HEK293 (cell line): ENCODE results near the gene CFAP410.

Experiments used
- ATF2 ChIP-seq: fragments of 450-650 bp; formaldehyde crosslinking; IDR thresholded peaks from 2 replicates; pipeline ENCODE4 v1.5.1; 2016; ENCODE audit warnings: missing biosample characterization, missing genetic modification characterization, low read depth
- EGR2 ChIP-seq: fragments of 450-650 bp; formaldehyde crosslinking; IDR thresholded peaks from 2 replicates; pipeline ENCODE4 v1.5.1; 2016; ENCODE audit warnings: low read depth, missing biosample characterization, missing genetic modification characterization
- HOXA7 ChIP-seq: sonication (generic); formaldehyde crosslinking; IDR thresholded peaks from 2 replicates; pipeline ENCODE4 v1.8.1; 2022; ENCODE audit warnings: missing genetic modification reagents, borderline replicate concordance
- HOXC10 ChIP-seq: sonication (generic); formaldehyde crosslinking; IDR thresholded peaks from 2 replicates; pipeline ENCODE4 v1.8.1; 2023; ENCODE audit warnings: mild to moderate bottlenecking, missing genetic modification reagents
- INSM2 ChIP-seq: fragments of 450-650 bp; formaldehyde crosslinking; IDR thresholded peaks from 2 replicates; pipeline ENCODE4 v1.5.1; 2016; ENCODE audit warnings: missing biosample characterization, missing genetic modification characterization
- KLF10 ChIP-seq: fragments of 450-650 bp; IDR thresholded peaks from 2 replicates; pipeline ENCODE4 v1.5.1; 2018; ENCODE audit warnings: missing biosample characterization, mild to moderate bottlenecking, missing genetic modification characterization
- KLF16 ChIP-seq: fragments of 450-650 bp; formaldehyde crosslinking; IDR thresholded peaks from 2 replicates; pipeline ENCODE4 v1.5.1; 2017; ENCODE audit warnings: missing biosample characterization, missing genetic modification characterization
- KLF9 ChIP-seq: fragments of 450-650 bp; formaldehyde crosslinking; IDR thresholded peaks from 2 replicates; pipeline ENCODE4 v1.5.1; 2016; ENCODE audit warnings: missing biosample characterization, missing genetic modification characterization, low read depth
- MZF1 ChIP-seq: fragments of 450-650 bp; formaldehyde crosslinking; IDR thresholded peaks from 2 replicates; pipeline ENCODE4 v1.5.1; 2017; ENCODE audit warnings: missing biosample characterization, missing genetic modification characterization, borderline replicate concordance
- PRDM2 ChIP-seq: fragments of 450-650 bp; formaldehyde crosslinking; IDR thresholded peaks from 2 replicates; pipeline ENCODE4 v1.5.1; 2016; ENCODE audit warnings: missing biosample characterization, missing genetic modification characterization, borderline replicate concordance
- REPIN1 ChIP-seq: fragments of 450-650 bp; formaldehyde crosslinking; IDR thresholded peaks from 2 replicates; pipeline ENCODE4 v1.5.1; 2017; ENCODE audit warnings: missing biosample characterization, missing genetic modification characterization, low read depth
- SCRT2 ChIP-seq: fragments of 450-650 bp; formaldehyde crosslinking; IDR thresholded peaks from 2 replicates; pipeline ENCODE4 v1.5.1; 2016; ENCODE audit warnings: missing biosample characterization, missing genetic modification characterization
- ZBTB10 ChIP-seq: fragments of 450-650 bp; formaldehyde crosslinking; IDR thresholded peaks from 2 replicates; pipeline ENCODE4 v1.5.1; 2016; ENCODE audit warnings: missing biosample characterization, missing genetic modification characterization
- ZNF169 ChIP-seq: fragments of 450-650 bp; formaldehyde crosslinking; IDR thresholded peaks from 2 replicates; pipeline ENCODE4 v1.5.1; 2016; ENCODE audit warnings: missing biosample characterization, missing genetic modification characterization
- ZNF202 ChIP-seq: fragments of 450-650 bp; formaldehyde crosslinking; IDR thresholded peaks from 2 replicates; pipeline ENCODE4 v1.5.1; 2016; ENCODE audit warnings: missing biosample characterization, missing genetic modification characterization, borderline replicate concordance
- ZNF223 ChIP-seq: fragments of 450-650 bp; formaldehyde crosslinking; IDR thresholded peaks from 2 replicates; pipeline ENCODE4 v1.5.1; 2016; ENCODE audit warnings: missing biosample characterization, missing genetic modification characterization
- ZNF366 ChIP-seq: fragments of 450-650 bp; formaldehyde crosslinking; conservative IDR thresholded peaks from 2 replicates; pipeline ENCODE4 v1.5.1; 2016; ENCODE audit warnings: missing biosample characterization, missing genetic modification characterization
- ZNF37A ChIP-seq: fragments of 450-650 bp; IDR thresholded peaks from 2 replicates; pipeline ENCODE4 v1.5.1; 2018; ENCODE audit warnings: missing biosample characterization, missing genetic modification characterization
- ZNF391 ChIP-seq: fragments of 450-650 bp; formaldehyde crosslinking; IDR thresholded peaks from 2 replicates; pipeline ENCODE4 v1.5.1; 2016; ENCODE audit warnings: low read depth, missing biosample characterization, missing genetic modification characterization, borderline replicate concordance
- ZNF548 ChIP-seq: fragments of 450-650 bp; formaldehyde crosslinking; IDR thresholded peaks from 2 replicates; pipeline ENCODE4 v1.5.1; 2016; ENCODE audit warnings: missing biosample characterization, missing genetic modification characterization
- ZNF549 ChIP-seq: fragments of 450-650 bp; IDR thresholded peaks from 2 replicates; pipeline ENCODE4 v1.5.1; 2018; ENCODE audit warnings: missing biosample characterization, missing genetic modification characterization, mild to moderate bottlenecking, inconsistent platforms, moderate library complexity
- ZNF585B ChIP-seq: fragments of 450-650 bp; formaldehyde crosslinking; IDR thresholded peaks from 2 replicates; pipeline ENCODE4 v1.5.1; 2016; ENCODE audit warnings: missing biosample characterization, missing genetic modification characterization
- ZNF621 ChIP-seq: fragments of 450-650 bp; formaldehyde crosslinking; IDR thresholded peaks from 2 replicates; pipeline ENCODE4 v1.5.1; 2017; ENCODE audit warnings: missing biosample characterization, missing genetic modification characterization
- ZNF692 ChIP-seq: fragments of 450-650 bp; formaldehyde crosslinking; IDR thresholded peaks from 2 replicates; pipeline ENCODE4 v1.5.1; 2016; ENCODE audit warnings: missing biosample characterization, missing genetic modification characterization
- ZNF843 ChIP-seq: fragments of 450-650 bp; formaldehyde crosslinking; IDR thresholded peaks from 2 replicates; pipeline ENCODE4 v1.5.1; 2016; ENCODE audit warnings: missing biosample characterization, missing genetic modification characterization

Gene CFAP410

GRCh38 chr21:44337941-44338895 lies 972 bp downstream of the CFAP410 start (continued):
- no peak for TF ChIP-seq INSM2 (tag by site-specific recombination)
- TF ChIP-seq ZNF585B = no peak
- TF ChIP-seq KLF16 (tag by site-specific recombination) = no peak
- TF ChIP-seq ZNF549 (tag by site-specific recombination) = no peak
- no peak for TF ChIP-seq ZNF169 (tag by site-specific recombination)
- no peak for TF ChIP-seq ZNF366 (tag by site-specific recombination)
- peak; percentile 60; the same call in 1 of the 2 replicates for TF ChIP-seq ZNF692
- TF ChIP-seq EGR2 (tag by site-specific recombination) = peak; percentile 83
- TF ChIP-seq ZNF37A = no peak
- TF ChIP-seq ATF2 = no peak
- TF ChIP-seq KLF9 (tag by site-specific recombination) = no peak
- no peak for TF ChIP-seq ZNF621
- TF ChIP-seq ZNF202 = no peak
- no peak for TF ChIP-seq HOXC10
- TF ChIP-seq MZF1 (tag by site-specific recombination) = no peak
- TF ChIP-seq PRDM2 (tag by site-specific recombination) = no peak
- TF ChIP-seq REPIN1 (tag by site-specific recombination) = no peak
- no peak for TF ChIP-seq ZNF843
- TF ChIP-seq HOXA7 (CRISPR knock-in tag) = no peak
- TF ChIP-seq ZNF391 = no peak
- no peak for TF ChIP-seq SCRT2
- no peak for TF ChIP-seq ZNF548 (tag by site-specific recombination)
- peak; percentile 6; the same call in 1 of the 2 replicates for TF ChIP-seq KLF10
- TF ChIP-seq ZNF223 (tag by site-specific recombination) = no peak
- TF ChIP-seq ZBTB10 (tag by site-specific recombination) = 0 out of 2 replicates have a peak, but pooled peaks have one; percentile 42
